CD8-positive, alpha-beta memory T cell (primary cell): Measurements from ENCODE around the gene TAS2R41. TPM values are rescaled to one million over a fixed set of nuclear protein-coding genes. Genes with fewer than 3 reads are reported as not detected.
A peak's percentile ranks its signal among the peaks of the same experiment; 100 is the strongest.
"Not testable (repeated sequence)": the region's sequence is repeated elsewhere in the genome, so short reads cannot be mapped to it uniquely, and the experiment has no call there.

Source experiments
- CTCF ChIA-PET: fragments of 350-600 bp; sonication (Branson Sonifier 250); formaldehyde crosslinking; loops from one replicate; lab custom pipeline; 2021; ENCODE audit warnings: antibody characterized with exemption; lab: Charles Lee
- POLR2A ChIA-PET: fragments of 350-600 bp; sonication (Branson Sonifier 250); formaldehyde crosslinking; loops from one replicate; lab custom pipeline; 2021; ENCODE audit warnings: antibody characterized with exemption; lab: Charles Lee
- DNase-seq, 5 donors: peaks; one replicate each; pipeline versions ENCODE4 v3.0.0 to v3.0.0-alpha.2; 2020 to 2022; ENCODE audit warnings: mixed read lengths in 1 of 5
- H3K27ac ChIP-seq: one replicate; pipeline ENCODE4 v1.7.0; 2013; ENCODE audit warnings: low read depth, mild to moderate bottlenecking, low read length, moderate library complexity
- H3K27me3 ChIP-seq: 2 replicates; pipeline ENCODE4 v1.7.0; 2013; ENCODE audit warnings: low read length, mild to moderate bottlenecking; ENCODE audit not compliant: insufficient read depth, poor library complexity, severe bottlenecking
- H3K36me3 ChIP-seq: 2 replicates; pipeline ENCODE4 v1.7.0; 2013; ENCODE audit warnings: mild to moderate bottlenecking, low read length, moderate library complexity; ENCODE audit not compliant: insufficient read depth
- H3K4me1 ChIP-seq: 2 replicates; pipeline ENCODE4 v1.7.0; 2013; ENCODE audit warnings: mild to moderate bottlenecking, low read length, moderate library complexity; ENCODE audit not compliant: insufficient read depth
- H3K4me3 ChIP-seq: 2 replicates; pipeline ENCODE4 v1.7.0; 2013; ENCODE audit warnings: mild to moderate bottlenecking, low read length
- H3K9me3 ChIP-seq: 2 replicates; pipeline ENCODE4 v1.7.0; 2013; ENCODE audit warnings: mild to moderate bottlenecking, low read length
- H3K27ac Mint-ChIP-seq, 8 donors: one replicate each; pipeline ENCODE4 v1.8.0; 2020 to 2021; ENCODE audit warnings: mixed read lengths in 8 of 8, mild to moderate bottlenecking in 6 of 8, inconsistent platforms in 3 of 8, moderate library complexity in 3 of 8
- H3K27me3 Mint-ChIP-seq, 2 donors: one replicate each; pipeline ENCODE4 v1.8.0; 2020 to 2021; ENCODE audit warnings: mixed read lengths in 2 of 2, mild to moderate bottlenecking in 1 of 2, moderate library complexity in 1 of 2
- H3K36me3 Mint-ChIP-seq, 3 donors: one replicate each; pipeline ENCODE4 v1.8.0; 2020 to 2021; ENCODE audit warnings: mixed read lengths in 3 of 3, inconsistent platforms in 1 of 3, mild to moderate bottlenecking in 1 of 3
- H3K4me1 Mint-ChIP-seq, 3 donors: one replicate each; pipeline ENCODE4 v1.8.0; 2020 to 2021; ENCODE audit warnings: mixed read lengths in 3 of 3, inconsistent platforms in 1 of 3, mild to moderate bottlenecking in 1 of 3
- H3K4me3 Mint-ChIP-seq, 7 donors: one replicate each; pipeline ENCODE4 v1.8.0; 2020 to 2021; ENCODE audit warnings: mixed read lengths in 7 of 7, mild to moderate bottlenecking in 6 of 7, moderate library complexity in 4 of 7, inconsistent platforms in 2 of 7
- H3K9me3 Mint-ChIP-seq, 5 donors: one replicate each; pipeline ENCODE4 v1.8.0; 2020 to 2022; ENCODE audit warnings: mixed read lengths in 5 of 5, mild to moderate bottlenecking in 3 of 5, moderate library complexity in 2 of 5, inconsistent platforms in 1 of 5
- polyA plus RNA-seq: library from polyadenylated mRNA; unstranded; fragments of 300-500 nt; fragmentation: Illumina TruSeq; gene quantifications from one replicate; pipeline ENCODE4 v1.2.3, GENCODE V29; 2021
- total RNA-seq, 2 experiments: library from RNA; stranded (reverse); gene quantifications; one replicate each; pipeline ENCODE4 v1.2.3, GENCODE V29; 2021

TAS2R41 gene
- total and polyA plus RNA-seq, 3 experiments from 2014 or later: not detected

DNA sequence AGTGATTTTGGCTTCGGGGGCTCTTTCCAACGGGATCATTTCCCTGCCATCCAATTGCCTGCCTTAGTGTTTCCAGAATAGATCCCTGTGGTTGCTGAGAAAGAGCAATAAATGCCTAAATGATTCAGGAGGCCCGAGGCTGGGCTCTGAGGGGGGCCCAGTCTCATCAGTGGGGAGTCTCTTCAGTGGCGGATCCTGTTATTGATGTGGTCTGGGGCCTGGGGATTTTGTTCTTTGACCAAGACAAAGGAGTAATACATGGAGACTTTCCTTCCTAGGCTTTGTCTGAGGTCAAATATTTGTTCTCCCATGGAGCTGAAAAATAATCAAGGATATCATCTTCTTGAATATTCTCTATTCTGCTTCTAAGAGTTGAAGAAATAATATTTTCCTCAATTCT is 40.8 kb downstream of the TAS2R41 start:
- Mint-ChIP-seq H3K4me1 (no peaks in the 10 kb centered on the region), H3K27ac (no peak overlapping the region), H3K36me3 (peaks cover 0 to 4% (median 0%) of the 10 kb centered on the region in 3 donors), H3K27me3 (peaks cover 18 to 19% of the 10 kb centered on the region in 2 donors), H3K4me3 (no peak overlapping the region), H3K9me3 (no peaks in the 10 kb centered on the region)
- Histone ChIP-seq H3K27ac (no peak overlapping the region), H3K9me3 (no peaks in the 10 kb centered on the region), H3K36me3 (no peaks in the 10 kb centered on the region), H3K4me1 (no peaks in the 10 kb centered on the region), H3K27me3 (no peaks in the 10 kb centered on the region), H3K4me3 (no peak overlapping the region)
- CTCF ChIA-PET: no interaction called here
- DNase-seq: no peak
- POLR2A ChIA-PET: no interaction called here

- Histone ChIP-seq H3K36me3 (no peaks in the 10 kb centered on the region), H3K27ac (no peak overlapping the region), H3K4me1 (no peaks in the 10 kb centered on the region), H3K27me3 (no peaks in the 10 kb centered on the region), H3K9me3 (no peaks in the 10 kb centered on the region), H3K4me3 (no peak overlapping the region)
- Mint-ChIP-seq H3K9me3 (no peaks in the 10 kb centered on the region), H3K27me3 (peaks cover 15 to 18% of the 10 kb centered on the region in 2 donors), H3K4me1 (no peaks in the 10 kb centered on the region), H3K4me3 (no peak overlapping the region), H3K27ac (no peak overlapping the region), H3K36me3 (peaks cover 0 to 4% (median 0%) of the 10 kb centered on the region in 3 donors)
- ChIA-PET CTCF (no interaction called here), POLR2A (no interaction called here)
- no peak for DNase-seq
Measured at GRCh38 chr7:143518941-143519340, 41.3 kb downstream of the TAS2R41 start.

DNA sequence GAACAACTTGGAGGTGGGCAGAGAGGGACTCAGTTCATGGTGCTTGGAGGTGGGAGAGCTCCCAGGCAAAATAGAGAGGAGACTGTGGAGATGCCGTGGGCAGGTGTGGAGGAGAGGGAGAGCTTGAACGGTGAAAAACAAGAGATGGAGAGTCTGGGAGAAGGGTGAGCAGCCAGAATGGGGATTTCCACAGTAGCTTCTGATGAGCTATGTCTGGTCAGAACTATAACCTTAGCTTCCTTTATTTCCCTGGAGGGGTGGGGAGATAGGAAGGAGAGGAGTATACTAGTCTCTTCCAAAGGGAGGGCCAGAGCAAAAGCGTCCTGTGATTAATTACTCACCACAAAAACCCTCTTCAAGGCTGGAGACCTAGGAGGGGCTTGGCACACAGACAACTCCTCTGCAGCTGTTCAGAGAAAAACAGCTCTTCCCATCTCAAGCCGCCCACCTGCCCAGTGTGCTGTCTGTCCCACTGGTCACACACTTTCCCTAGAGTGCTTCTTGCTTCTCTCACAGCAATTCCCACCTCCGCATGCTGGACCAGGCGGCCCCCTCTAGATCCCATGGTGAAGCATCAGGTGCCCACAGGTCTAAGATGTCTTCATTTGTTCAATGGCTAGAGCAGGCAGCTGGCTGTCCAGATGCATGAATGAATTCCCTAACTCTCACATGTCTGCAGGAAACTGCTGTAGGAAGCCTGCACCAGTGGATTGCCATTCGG is 41.9 kb downstream of the TAS2R41 start:
- no peaks in the 10 kb centered on the region for H3K27me3 ChIP-seq
- peaks cover 15 to 18% of the 10 kb centered on the region in 2 donors for H3K27me3 Mint-ChIP-seq
- no peak overlapping the region for H3K27ac ChIP-seq
- no peaks in the 10 kb centered on the region for H3K36me3 ChIP-seq
- no peak for DNase-seq
- ChIA-PET POLR2A (no interaction called here), CTCF (interaction anchor here (1.2 kb wide), 1 partner anchor 13 kb away, joined by 3 read pairs; no protein-coding TSS in a partner anchor)
- no peaks in the 10 kb centered on the region for H3K4me1 Mint-ChIP-seq
- no peaks in the 10 kb centered on the region for H3K9me3 ChIP-seq
- H3K27ac Mint-ChIP-seq: peak overlapping the region in 2 of 8 donors; percentile 61 to 91
- H3K4me3 ChIP-seq: no peak overlapping the region
- H3K4me1 ChIP-seq: no peaks in the 10 kb centered on the region
- no peaks in the 10 kb centered on the region for H3K9me3 Mint-ChIP-seq
- H3K4me3 Mint-ChIP-seq: no peak overlapping the region
- peaks cover 0 to 4% (median 0%) of the 10 kb centered on the region in 3 donors for H3K36me3 Mint-ChIP-seq

DNA sequence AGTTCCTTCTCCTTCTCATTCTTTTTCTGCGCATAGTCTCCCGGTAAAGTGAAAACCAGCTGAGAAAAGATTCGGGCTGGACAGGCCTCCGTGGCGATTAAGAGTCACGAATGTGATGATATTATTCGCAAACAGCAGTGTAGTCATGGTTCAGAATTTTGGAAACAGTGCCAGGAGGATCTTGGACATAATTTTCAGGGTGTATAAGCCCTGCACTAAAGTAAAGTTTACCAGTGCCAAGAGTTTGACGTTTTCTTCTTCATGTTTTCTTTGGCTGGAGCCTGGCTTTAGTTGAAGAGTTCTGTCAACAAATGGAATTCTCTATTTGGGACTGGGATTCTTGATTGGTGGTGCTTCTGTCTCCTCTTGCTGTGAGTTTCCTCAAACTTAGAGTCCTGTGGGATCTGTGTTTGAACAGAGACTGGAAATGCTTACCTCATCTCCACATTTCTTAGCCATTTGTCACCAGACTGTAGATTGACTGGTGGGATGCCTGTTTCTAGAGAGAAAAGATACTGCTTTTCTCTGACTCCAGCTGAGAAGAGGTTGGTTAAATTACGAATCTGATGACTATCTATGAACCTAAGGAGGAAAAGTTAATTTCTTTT is 44.7 kb downstream of the TAS2R41 start:
- H3K9me3 Mint-ChIP-seq, POLR2A ChIA-PET, CTCF ChIA-PET, DNase-seq, H3K4me3 ChIP-seq, H3K9me3 ChIP-seq, H3K4me1 Mint-ChIP-seq, H3K36me3 ChIP-seq, H3K27ac Mint-ChIP-seq, H3K4me3 Mint-ChIP-seq, H3K36me3 Mint-ChIP-seq, H3K27ac ChIP-seq, H3K27me3 ChIP-seq, H3K4me1 ChIP-seq: not testable (repeated sequence)
- peaks cover 9 to 13% of the 10 kb centered on the region in 2 donors for H3K27me3 Mint-ChIP-seq

Other genes starting within 250 kb of the TAS2R41 start
- gene GSTK1, start 214.4 kb upstream of the TAS2R41 start, total RNA-seq: 100 to 1,000 TPM; 147 to 151 TPM
- 532 TPM for gene GSTK1, start 214.4 kb upstream of the TAS2R41 start, polyA plus RNA-seq
- under 1 TPM; 0.84 to 0.90 TPM for gene TMEM139, start 192.9 kb upstream of the TAS2R41 start, total RNA-seq
- gene TMEM139, start 192.9 kb upstream of the TAS2R41 start, polyA plus RNA-seq: 0.87 TPM
- gene CASP2, start 189.5 kb upstream of the TAS2R41 start, total RNA-seq: 100 to 1,000 TPM; 105 to 107 TPM
- gene CASP2, start 189.5 kb upstream of the TAS2R41 start, polyA plus RNA-seq: 23.0 TPM
- gene CLCN1, start 161.8 kb upstream of the TAS2R41 start, total RNA-seq: under 1 TPM in 1 of 2 experiments, not detected in 1; 0.11 TPM
- not detected for gene CLCN1, start 161.8 kb upstream of the TAS2R41 start, polyA plus RNA-seq
- 1 to 10 TPM; 2.4 to 2.8 TPM for gene FAM131B, start 115.2 kb upstream of the TAS2R41 start, total RNA-seq
- gene FAM131B, start 115.2 kb upstream of the TAS2R41 start, polyA plus RNA-seq: 1.6 TPM
- gene ZYX, start 96.5 kb upstream of the TAS2R41 start, total RNA-seq: 100 to 1,000 TPM; 101 to 104 TPM
- 143 TPM for gene ZYX, start 96.5 kb upstream of the TAS2R41 start, polyA plus RNA-seq
- 1 to 10 TPM; 2.8 to 3.1 TPM for gene EPHA1, start 69.0 kb upstream of the TAS2R41 start, total RNA-seq
- 4.6 TPM for gene EPHA1, start 69.0 kb upstream of the TAS2R41 start, polyA plus RNA-seq
- gene TAS2R60, start 34.4 kb upstream of the TAS2R41 start, total RNA-seq: not detected
- gene TAS2R60, start 34.4 kb upstream of the TAS2R41 start, polyA plus RNA-seq: not detected
- gene CTAGE15, start 93.9 kb downstream of the TAS2R41 start, total RNA-seq: under 1 TPM in 1 of 2 experiments, not detected in 1; 0.44 TPM
- gene CTAGE15, start 93.9 kb downstream of the TAS2R41 start, polyA plus RNA-seq: 0.29 TPM
- 10 to 100 TPM; 18.0 to 18.2 TPM for gene TCAF2, start 143.1 kb downstream of the TAS2R41 start, total RNA-seq
- 8.3 TPM for gene TCAF2, start 143.1 kb downstream of the TAS2R41 start, polyA plus RNA-seq